MG63 (cell line): ENCODE measurements around the gene ZNF580. TPM values are rescaled to one million over a fixed set of nuclear protein-coding genes. Genes with fewer than 3 reads are reported as not detected.

Experiments
- DNase-seq: peaks from one replicate; pipeline ENCODE4 v3.0.0-alpha.2; 2020
- H3K27me3 ChIP-seq: fragments of 250-450 bp; sonication (Bioruptor Pico); 2 replicates; pipeline ENCODE4 v1.5.1; 2020; ENCODE audit warnings: mild to moderate bottlenecking, moderate library complexity
- H3K36me3 ChIP-seq: fragments of 250-450 bp; sonication (Bioruptor Pico); 2 replicates; pipeline ENCODE4 v1.5.1; 2020; ENCODE audit warnings: mild to moderate bottlenecking, moderate library complexity
- H3K4me3 ChIP-seq: fragments of 250-450 bp; sonication (Bioruptor Pico); 2 replicates; pipeline ENCODE4 v1.5.1; 2020; ENCODE audit warnings: mild to moderate bottlenecking, moderate library complexity
- H3K9me3 ChIP-seq: fragments of 250-450 bp; sonication (Bioruptor Pico); 2 replicates; pipeline ENCODE4 v1.5.1; 2020; ENCODE audit warnings: mild to moderate bottlenecking, moderate library complexity
- total RNA-seq: library from RNA; depleted of rRNA; stranded (reverse); fragments of >200 nt; shearing (Covaris generic); gene quantifications from 2 replicates; pipeline ENCODE4 v1.2.3, GENCODE V29; 2014; ENCODE audit warnings: low replicate concordance

Gene ZNF580
- total RNA-seq, 1 experiment from 2014 or later: 7.5 TPM

- peaks cover 40% of the 10 kb centered on the region for H3K36me3 ChIP-seq
- H3K27me3 ChIP-seq: no peaks in the 10 kb centered on the region
- H3K9me3 ChIP-seq: no peaks in the 10 kb centered on the region
- DNase-seq: no peak
- H3K4me3 ChIP-seq: peak overlapping the region; percentile 83
Measured at GRCh38 chr19:55648585-55649267, 7.9 kb downstream of the ZNF580 start.

- Histone ChIP-seq H3K4me3 (no peak overlapping the region), H3K36me3 (peaks cover 33% of the 10 kb centered on the region), H3K27me3 (no peaks in the 10 kb centered on the region), H3K9me3 (no peaks in the 10 kb centered on the region)
- no peak for DNase-seq
Measured at GRCh38 chr19:55649268-55650125, 8.7 kb downstream of the ZNF580 start.

DNA sequence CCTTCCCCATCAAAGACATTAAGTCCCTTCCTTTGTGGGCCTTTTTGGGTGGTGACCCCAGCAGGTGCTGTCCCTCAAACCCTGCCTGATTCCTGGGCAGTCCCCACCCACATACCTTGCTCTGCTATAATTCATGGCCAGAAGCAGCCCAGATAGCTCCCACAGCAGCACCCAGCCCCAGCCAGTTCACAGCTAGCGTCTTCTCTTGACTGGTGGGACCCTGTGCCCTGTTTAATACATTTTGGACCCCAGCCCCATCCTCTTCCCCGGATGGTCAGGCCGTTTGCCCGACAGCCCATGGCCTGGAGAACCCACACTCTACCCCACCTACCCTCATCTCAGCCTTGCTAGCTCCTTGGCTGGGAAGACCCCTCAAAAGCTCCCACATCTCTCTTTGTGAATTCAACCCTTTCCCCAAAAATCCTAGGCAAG, 9.3 kb downstream of the ZNF580 start:
- H3K4me3 ChIP-seq: no peak overlapping the region
- no peaks in the 10 kb centered on the region for H3K27me3 ChIP-seq
- no peak for DNase-seq
- H3K36me3 ChIP-seq: peaks cover 27% of the 10 kb centered on the region
- H3K9me3 ChIP-seq: no peaks in the 10 kb centered on the region

DNA sequence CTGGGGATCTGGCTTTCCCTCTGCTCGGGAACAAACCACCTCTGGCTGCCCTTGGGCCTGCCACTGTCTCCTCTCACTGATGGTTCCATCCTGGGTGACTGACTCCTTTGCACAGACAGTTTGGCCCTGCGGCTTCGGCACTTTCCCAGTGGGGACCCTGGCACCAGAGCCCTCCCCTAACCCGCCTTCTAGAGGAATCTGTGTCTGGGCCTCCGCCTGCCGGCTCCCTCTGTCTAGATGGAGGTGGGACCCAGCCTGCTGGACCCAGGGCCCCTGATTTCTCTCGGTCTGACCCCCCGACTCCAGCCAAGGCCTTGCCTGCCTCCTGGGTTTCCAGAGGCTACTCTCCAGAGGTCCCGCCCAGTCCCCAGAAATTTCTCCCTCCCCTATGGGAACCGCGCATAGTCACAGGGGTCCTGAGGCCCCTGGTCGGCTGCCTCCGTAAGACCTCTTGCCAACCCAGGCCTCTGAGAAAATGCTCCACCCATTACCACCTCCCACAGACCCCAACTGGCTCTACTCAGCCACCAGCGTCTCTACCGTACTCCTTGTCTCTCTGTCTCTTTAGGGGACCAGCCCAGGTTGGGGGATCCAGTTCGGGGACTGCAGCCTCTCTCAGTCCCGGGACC, 9.9 kb downstream of the ZNF580 start:
- no peak overlapping the region for H3K4me3 ChIP-seq
- no peak for DNase-seq
- H3K27me3 ChIP-seq: no peaks in the 10 kb centered on the region
- peaks cover 25% of the 10 kb centered on the region for H3K36me3 ChIP-seq
- H3K9me3 ChIP-seq: no peaks in the 10 kb centered on the region

GRCh38 chr19:55651236-55651635, 10.4 kb downstream of the ZNF580 start:
- H3K9me3 ChIP-seq: no peaks in the 10 kb centered on the region
- DNase-seq: no peak

GRCh38 chr19:55652311-55653128, 11.7 kb downstream of the ZNF580 start:
- no peaks in the 10 kb centered on the region for H3K9me3 ChIP-seq
- H3K4me3 ChIP-seq: no peak overlapping the region
- H3K36me3 ChIP-seq: peaks cover 26% of the 10 kb centered on the region
- H3K27me3 ChIP-seq: no peaks in the 10 kb centered on the region
- no peak for DNase-seq

More at GRCh38 chr19:55651236-55651635, 10.4 kb downstream of the ZNF580 start:
- H3K4me3 ChIP-seq: no peak overlapping the region
- H3K36me3 ChIP-seq: peaks cover 26% of the 10 kb centered on the region
- H3K27me3 ChIP-seq: no peaks in the 10 kb centered on the region

DNA sequence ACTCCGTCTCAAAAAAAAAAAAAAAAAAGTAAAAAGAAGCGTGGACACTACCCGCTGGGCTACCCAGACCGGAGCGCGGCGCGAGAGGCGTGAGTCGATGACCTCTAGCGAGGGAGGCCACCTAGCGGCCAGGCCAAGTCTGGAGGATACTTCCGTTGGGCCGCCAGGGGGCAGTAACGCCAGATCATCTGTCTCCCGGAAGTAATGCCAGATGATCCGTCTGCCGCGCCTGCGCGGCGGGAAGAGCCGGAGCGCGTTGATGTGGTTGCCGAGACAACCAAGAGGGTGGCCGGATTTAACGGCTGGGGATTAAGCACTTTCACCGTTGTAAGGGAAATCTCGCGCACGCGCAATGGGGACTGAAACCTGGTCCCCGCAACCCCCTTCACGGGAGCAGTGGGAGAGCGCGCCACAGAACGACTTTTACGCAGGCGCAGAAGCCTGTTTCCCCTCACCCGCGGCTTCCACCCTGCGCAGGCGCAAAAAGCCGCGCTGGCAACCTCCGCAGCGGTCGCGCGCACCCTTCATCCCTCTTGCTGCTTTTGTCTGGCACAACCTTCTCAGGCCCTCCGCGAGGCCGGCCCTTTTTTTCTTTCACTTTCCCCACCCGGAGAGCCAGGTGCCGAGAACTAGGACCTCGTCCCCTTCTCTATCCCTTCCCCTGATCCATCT, 13.0 kb downstream of the ZNF580 start:
- DNase-seq: peak; percentile 97
- Histone ChIP-seq H3K9me3 (no peaks in the 10 kb centered on the region), H3K27me3 (no peaks in the 10 kb centered on the region), H3K4me3 (peak overlapping the region; percentile 72), H3K36me3 (peaks cover 32% of the 10 kb centered on the region)

- H3K9me3 ChIP-seq: no peaks in the 10 kb centered on the region
- H3K27me3 ChIP-seq: no peaks in the 10 kb centered on the region
- H3K36me3 ChIP-seq: peaks cover 36% of the 10 kb centered on the region
- peak overlapping the region; percentile 72 for H3K4me3 ChIP-seq
- DNase-seq: peak; percentile 98
Measured at GRCh38 chr19:55654323-55654867, 13.6 kb downstream of the ZNF580 start.

GRCh38 chr19:55654868-55655647, 14.3 kb downstream of the ZNF580 start, which contains the start of gene U2AF2:
TSS of gene U2AF2 (plus strand) at chr19:55655035. CDS start at chr19:55655105, 70 bp downstream.
- no peaks in the 10 kb centered on the region for H3K27me3 ChIP-seq
- H3K9me3 ChIP-seq: no peaks in the 10 kb centered on the region
- H3K4me3 ChIP-seq: peak within 1 kb of the TSS; percentile 72
- DNase-seq: peak; percentile 93
- peaks cover 43% of the 10 kb centered on the region for H3K36me3 ChIP-seq

- Histone ChIP-seq H3K4me3 (peak overlapping the region; percentile 72), H3K27me3 (no peaks in the 10 kb centered on the region)
Measured at GRCh38 chr19:55655648-55656040, 14.8 kb downstream of the ZNF580 start.

DNA sequence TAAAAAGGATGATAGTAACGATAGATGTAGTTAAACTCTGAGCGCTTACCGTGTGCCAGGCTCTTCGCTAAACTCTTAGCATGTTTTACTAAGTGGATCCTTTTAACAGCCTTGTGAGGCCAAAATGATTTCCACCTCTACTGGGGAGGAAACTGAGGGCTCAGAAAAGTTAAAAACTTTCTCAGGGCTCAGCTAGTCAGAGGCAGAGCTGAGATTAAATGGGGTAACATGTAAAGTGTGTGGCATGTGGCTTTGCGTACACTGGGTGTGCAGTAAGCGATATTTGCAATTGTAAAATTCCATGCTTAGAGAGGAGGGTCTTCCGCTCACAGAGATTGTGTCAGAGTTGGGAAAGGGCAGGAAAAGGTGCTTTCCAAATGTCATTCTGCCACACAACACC, 15.8 kb downstream of the ZNF580 start:
- no peak for DNase-seq
- no peaks in the 10 kb centered on the region for H3K27me3 ChIP-seq
- H3K9me3 ChIP-seq: no peaks in the 10 kb centered on the region

More at GRCh38 chr19:55655648-55656040, 14.8 kb downstream of the ZNF580 start:
- Histone ChIP-seq H3K9me3 (no peaks in the 10 kb centered on the region), H3K36me3 (peaks cover 47% of the 10 kb centered on the region)
- DNase-seq: no peak

GRCh38 chr19:55656988-55657747, 16.4 kb downstream of the ZNF580 start:
- peak overlapping the region; percentile 72 for H3K4me3 ChIP-seq
- DNase-seq: peak; percentile 51
- H3K36me3 ChIP-seq: peaks cover 62% of the 10 kb centered on the region
- H3K27me3 ChIP-seq: no peaks in the 10 kb centered on the region
- no peaks in the 10 kb centered on the region for H3K9me3 ChIP-seq

More for the DNA sequence above, 15.8 kb downstream of the ZNF580 start:
- Histone ChIP-seq H3K4me3 (peak overlapping the region; percentile 72), H3K36me3 (peaks cover 56% of the 10 kb centered on the region)

DNA sequence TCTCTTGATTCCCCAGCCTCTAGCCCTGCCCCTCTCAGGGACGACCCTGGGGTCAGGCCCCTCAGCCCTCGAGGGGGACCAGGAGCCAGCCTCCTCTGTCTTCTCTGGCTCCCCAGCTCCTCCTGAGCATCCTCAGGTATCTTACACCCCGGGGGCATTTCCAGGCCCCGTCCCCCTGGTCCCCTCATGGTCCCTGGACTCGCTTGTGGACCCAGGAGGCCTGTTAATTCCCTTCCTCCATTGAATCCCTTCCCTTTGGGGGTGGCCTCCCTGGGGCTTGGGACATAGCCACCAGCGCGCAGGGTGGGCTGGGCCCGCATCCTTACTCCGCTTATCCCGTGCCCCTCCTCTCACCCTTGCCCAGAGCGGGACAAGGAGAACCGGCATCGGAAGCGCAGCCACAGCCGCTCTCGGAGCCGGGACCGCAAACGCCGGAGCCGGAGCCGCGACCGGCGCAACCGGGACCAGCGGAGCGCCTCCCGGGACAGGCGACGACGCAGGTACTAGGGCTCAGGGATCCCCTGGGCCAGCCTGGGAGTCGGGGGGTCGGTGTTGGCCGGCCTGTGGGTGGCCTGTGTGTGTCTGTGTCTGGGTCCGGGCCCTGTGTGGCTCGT, 18.2 kb downstream of the ZNF580 start:
- no peak overlapping the region for H3K4me3 ChIP-seq
- peaks cover 78% of the 10 kb centered on the region for H3K36me3 ChIP-seq
- DNase-seq: no peak
- no peaks in the 10 kb centered on the region for H3K27me3 ChIP-seq
- H3K9me3 ChIP-seq: no peaks in the 10 kb centered on the region

DNA sequence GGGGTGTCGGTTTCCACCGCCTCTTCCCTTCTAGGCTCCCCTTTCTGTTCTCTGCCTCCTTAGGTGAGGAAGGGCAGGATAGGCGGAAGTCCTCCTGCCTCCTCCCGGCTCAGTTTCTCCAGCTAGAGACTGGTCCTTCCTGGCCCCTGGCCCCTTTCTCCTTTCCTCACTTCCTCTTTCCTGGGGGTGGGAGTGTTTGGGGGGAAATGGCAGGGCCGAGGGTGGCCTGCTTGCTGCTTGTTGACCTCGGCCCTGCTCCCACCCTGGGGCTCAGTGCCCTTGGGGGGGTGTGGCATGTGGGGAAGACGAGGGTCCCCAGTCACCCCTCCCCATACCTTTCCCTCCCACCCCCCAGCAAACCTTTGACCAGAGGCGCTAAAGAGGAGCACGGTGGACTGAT, 19.0 kb downstream of the ZNF580 start:
- Histone ChIP-seq H3K4me3 (no peak overlapping the region), H3K27me3 (no peaks in the 10 kb centered on the region), H3K36me3 (peaks cover 87% of the 10 kb centered on the region), H3K9me3 (no peaks in the 10 kb centered on the region)
- DNase-seq: no peak
